Pancreas (tissue), 10 donors: ENCODE measurements around the gene HSD11B1L. TPM values are rescaled to one million over a fixed set of nuclear protein-coding genes. Genes with fewer than 3 reads are reported as not detected.
"Not testable (repeated sequence)": the region's sequence is repeated elsewhere in the genome, so short reads cannot be mapped to it uniquely, and the experiment has no call there.

Experiments
- ATAC-seq, 4 donors: fragments of 200-7000 bp; cut with Tn5 transposase; one replicate each; pipeline versions ENCODE4 v1.8.0 to v1.9.1; 2020; ENCODE audit warnings: mild to moderate bottlenecking in 4 of 4, moderate library complexity in 4 of 4
- DNase-seq, 6 donors: peaks; one replicate each; pipeline ENCODE4 v3.0.0-alpha.2; 2020
- FAIRE-seq: peaks from 2 replicates; lab custom pipeline; 2012; peaks lifted over from hg19 to GRCh38; lab: Jason Lieb, UNC
- H3K27ac ChIP-seq, 4 donors: fragments of 200-600 bp; sonication (generic); 1 replicate in 3 of 4; 2 replicates in 1 of 4; pipeline versions ENCODE4 v1.5.0 to v1.8.0; 2020
- H3K27me3 ChIP-seq, 4 donors: fragments of 200-600 bp; one replicate each; pipeline ENCODE4 v1.8.0; 2021
- H3K36me3 ChIP-seq, 3 donors: fragments of 200-600 bp; sonication (generic) in 1 of 3; one replicate each; pipeline versions ENCODE4 v1.5.0 to v1.8.0; 2020 to 2021
- H3K4me1 ChIP-seq, 3 donors: fragments of 200-600 bp; one replicate each; pipeline ENCODE4 v1.8.0; 2021
- H3K4me3 ChIP-seq, 4 donors: fragments of 200-600 bp; sonication (generic) in 2 of 4; one replicate each; pipeline versions ENCODE4 v1.5.0 to v1.8.0; 2020 to 2021
- H3K9me3 ChIP-seq, 4 donors: fragments of 200-600 bp; one replicate each; pipeline ENCODE4 v1.8.0; 2021
- WGBS, 2 donors: extraction: QIAGEN DNeasy Blood & Tissue Kit; methylation state at CpG; one replicate each; pipeline ENCODE4 v1.1.7; 2013; 5-methylcytosine and 5-hydroxymethylcytosine counted together
- intact Hi-C, 3 donors: fragments of 100-400 bp; cut with DNase I; formaldehyde crosslinking; loops; one replicate each; pipeline versions ENCODE4 v1.11.1 to v1.14.2; 2022
- polyA plus RNA-seq, 2 donors: library from polyadenylated mRNA; stranded (reverse); fragments of 200-250 nt; gene quantifications; one replicate each; pipeline ENCODE4 v1.2.3, GENCODE V29; 2013
- total RNA-seq, 6 donors: library from RNA; stranded (reverse); fragmentation: NEBNext Ultra II Directional in 4 of 6; extraction: Animal tissue kit (Norgen Biotek cat#: 25700) in 4 of 6; gene quantifications; one replicate each; pipeline versions ENCODE4 v1.2.1 to v1.2.4, GENCODE V29; 2021 to 2023
- TF ChIP-seq, protein P1 (sequence below), 4 donors: fragments of 200-600 bp; sonication (generic) in 3 of 4; IDR thresholded peaks; one replicate each; pipeline versions ENCODE4 v1.5.0 to v1.8.0; 2021; ENCODE audit warnings: antibody characterized with exemption in 4 of 4
- donor health status: healthy with polysubstance abuse.
- donor health status: DM: no; HTN: no; CAD: no; lungs with moderate emphysema.
- donor health status: DM: no; HTN: no; CAD: no.
- donor health status: control.
- donor health status: control.
- donor health status: Bipolar disorder and iron deficiency.
- donor health status: DM: yes; HTN: yes; CAD: no.
- donor health status: DM: no; HTN: no; CAD: no.
- donor health status: DM: no; HTN: no; CAD: no.
- donor health status: DM: yes; HTN: yes; CAD: no.

HSD11B1L gene
- total and polyA plus RNA-seq, 8 donors, result 2.1 to 16.9 (median 3.9) TPM

DNA sequence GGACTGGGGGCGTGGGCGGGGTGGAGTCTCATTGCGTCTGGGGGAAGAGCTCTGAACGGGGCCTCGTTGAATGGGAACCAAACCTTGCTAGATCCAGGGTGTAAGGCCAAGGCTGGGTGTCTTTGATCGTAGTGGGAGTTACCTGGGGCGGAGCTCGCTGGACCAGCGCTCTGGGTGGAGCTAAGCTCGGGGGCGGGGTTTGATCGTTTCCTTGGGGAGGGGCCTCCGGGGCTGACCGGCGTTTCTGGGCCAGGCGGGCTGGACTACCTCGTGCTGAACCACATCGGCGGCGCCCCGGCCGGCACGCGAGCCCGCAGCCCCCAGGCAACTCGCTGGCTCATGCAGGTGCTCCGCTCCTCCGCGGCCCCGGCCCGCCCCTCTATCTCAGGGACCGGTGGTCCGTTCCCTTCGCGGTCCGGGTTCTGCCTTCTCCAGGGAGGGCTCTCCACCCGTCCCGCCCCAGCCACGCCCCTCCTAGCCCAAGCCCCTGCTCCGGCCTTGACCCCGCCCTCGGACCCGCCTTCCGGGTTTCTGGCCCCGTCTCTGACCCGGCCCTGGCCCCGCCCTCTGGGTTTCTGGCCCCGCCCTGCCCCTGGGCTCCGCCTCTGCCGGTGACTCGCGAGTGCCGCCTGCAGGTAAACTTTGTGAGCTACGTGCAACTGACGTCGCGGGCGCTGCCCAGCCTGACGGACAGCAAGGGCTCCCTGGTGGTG lies 6.0 kb downstream of the HSD11B1L start:
- Histone ChIP-seq H3K4me3 (peak overlapping the region; percentile 23 to 74 (median 62)), H3K36me3 (peaks cover 0 to 2% (median under 1%) of the 10 kb centered on the region in 3 donors), H3K27ac (peak overlapping the region; percentile 68 to 82 (median 72)), H3K27me3 (no peaks in the 10 kb centered on the region), H3K9me3 (no peaks in the 10 kb centered on the region), H3K4me1 (peaks cover under 1 to 3% (median 2%) of the 10 kb centered on the region in 3 donors)
- TF ChIP-seq, protein P1, sequence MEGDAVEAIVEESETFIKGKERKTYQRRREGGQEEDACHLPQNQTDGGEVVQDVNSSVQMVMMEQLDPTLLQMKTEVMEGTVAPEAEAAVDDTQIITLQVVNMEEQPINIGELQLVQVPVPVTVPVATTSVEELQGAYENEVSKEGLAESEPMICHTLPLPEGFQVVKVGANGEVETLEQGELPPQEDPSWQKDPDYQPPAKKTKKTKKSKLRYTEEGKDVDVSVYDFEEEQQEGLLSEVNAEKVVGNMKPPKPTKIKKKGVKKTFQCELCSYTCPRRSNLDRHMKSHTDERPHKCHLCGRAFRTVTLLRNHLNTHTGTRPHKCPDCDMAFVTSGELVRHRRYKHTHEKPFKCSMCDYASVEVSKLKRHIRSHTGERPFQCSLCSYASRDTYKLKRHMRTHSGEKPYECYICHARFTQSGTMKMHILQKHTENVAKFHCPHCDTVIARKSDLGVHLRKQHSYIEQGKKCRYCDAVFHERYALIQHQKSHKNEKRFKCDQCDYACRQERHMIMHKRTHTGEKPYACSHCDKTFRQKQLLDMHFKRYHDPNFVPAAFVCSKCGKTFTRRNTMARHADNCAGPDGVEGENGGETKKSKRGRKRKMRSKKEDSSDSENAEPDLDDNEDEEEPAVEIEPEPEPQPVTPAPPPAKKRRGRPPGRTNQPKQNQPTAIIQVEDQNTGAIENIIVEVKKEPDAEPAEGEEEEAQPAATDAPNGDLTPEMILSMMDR (IDR thresholded peaks at IDR 0.05), result peak; percentile 59 to 89 (median 72)
- FAIRE-seq (no peak), DNase-seq (peak; percentile 93 to 100 (median 98)), ATAC-seq (peak; percentile 63 to 84 (median 78))
- intact Hi-C loops, result no loop called here
- 1 to 2% methylated on average over 52 to 59 of the region's 59 CpGs for WGBS, 2 donors

DNA sequence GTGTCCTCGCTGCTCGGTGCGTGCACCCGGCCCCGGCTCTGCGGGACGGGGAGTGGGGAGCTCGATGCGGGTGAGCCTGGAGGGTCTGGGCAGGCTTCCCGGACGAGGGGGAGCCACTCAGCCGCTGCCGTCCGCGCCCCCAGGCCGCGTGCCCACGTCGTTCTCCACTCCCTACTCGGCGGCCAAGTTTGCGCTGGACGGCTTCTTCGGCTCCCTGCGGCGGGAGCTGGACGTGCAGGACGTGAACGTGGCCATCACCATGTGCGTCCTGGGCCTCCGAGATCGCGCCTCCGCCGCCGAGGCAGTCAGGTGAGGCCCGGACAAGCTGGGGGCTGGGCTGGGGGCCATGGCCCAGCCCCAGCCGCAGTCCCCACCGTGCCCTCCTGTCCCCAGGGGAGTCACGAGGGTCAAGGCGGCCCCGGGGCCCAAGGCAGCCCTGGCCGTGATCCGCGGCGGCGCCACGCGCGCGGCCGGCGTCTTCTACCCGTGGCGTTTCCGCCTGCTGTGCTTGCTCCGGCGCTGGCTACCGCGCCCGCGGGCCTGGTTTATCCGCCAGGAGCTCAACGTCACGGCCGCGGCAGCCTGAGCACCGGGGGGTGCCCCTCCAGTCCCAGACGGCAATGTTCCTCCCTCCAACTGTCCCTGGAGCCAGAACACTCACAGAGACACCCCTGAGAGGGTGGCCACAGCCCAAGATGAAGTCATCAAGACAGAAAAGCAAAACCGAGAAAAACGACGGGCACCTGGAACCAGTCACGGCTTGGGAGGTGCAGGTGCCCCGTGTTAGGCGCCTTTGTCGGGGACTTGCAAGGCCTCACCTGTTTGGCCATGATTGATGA lies 6.8 kb downstream of the HSD11B1L start:
- Histone ChIP-seq H3K4me3 (peak overlapping the region in 3 of 4 donors; percentile 23 to 74 (median 53)), H3K27ac (peak overlapping the region; percentile 43 to 82 (median 72)), H3K4me1 (peaks cover 3 to 7% (median 6%) of the 10 kb centered on the region in 3 donors), H3K9me3 (no peaks in the 10 kb centered on the region), H3K36me3 (peaks cover 0 to 10% (median 9%) of the 10 kb centered on the region in 3 donors), H3K27me3 (no peaks in the 10 kb centered on the region)
- intact Hi-C loops, result no loop called here
- peak in 1 of 6 donors; percentile 70 for DNase-seq
- 53 to 54% methylated on average over 75 to 76 of the region's 76 CpGs for WGBS, 2 donors
- ATAC-seq, result no peak
- no peak for FAIRE-seq
- TF ChIP-seq, protein P1 (IDR thresholded peaks at IDR 0.05), result no peak

DNA sequence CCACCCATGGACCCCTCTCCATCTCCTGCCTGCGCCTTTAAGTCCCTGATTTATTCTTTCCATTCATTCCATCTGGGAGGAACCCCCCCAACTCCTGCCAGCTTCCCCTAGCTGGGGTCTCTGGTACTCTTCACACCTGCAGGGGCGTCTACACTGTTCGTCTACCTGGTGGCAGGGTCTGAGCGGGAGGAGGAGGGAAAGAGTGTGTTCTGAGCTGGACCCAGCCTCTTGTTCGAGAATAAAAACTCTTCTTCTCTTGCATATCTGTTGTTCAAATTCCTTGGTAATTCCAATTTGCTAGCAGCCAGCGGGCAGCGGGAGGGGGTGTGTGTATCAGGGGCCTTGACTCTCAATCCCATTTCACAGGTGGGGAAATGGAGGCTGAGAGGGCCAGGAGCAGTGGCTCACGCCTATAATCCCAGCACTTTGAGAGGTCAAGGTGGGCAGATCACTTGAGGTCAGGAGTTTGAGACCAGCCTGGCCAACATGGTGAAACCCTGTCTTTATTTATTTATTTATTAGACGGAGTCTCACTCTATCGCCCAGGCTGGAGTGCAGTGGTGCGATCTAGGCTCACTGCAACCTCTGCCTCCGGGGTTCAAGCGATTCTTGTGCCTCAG lies 7.5 kb downstream of the HSD11B1L start:
- peaks cover 0 to 16% (median 10%) of the 10 kb centered on the region in 3 donors for H3K36me3 ChIP-seq
- H3K27ac ChIP-seq, ATAC-seq, H3K4me3 ChIP-seq, H3K9me3 ChIP-seq, FAIRE-seq, intact Hi-C loops, H3K4me1 ChIP-seq, H3K27me3 ChIP-seq: not testable (repeated sequence)
- peak in 1 of 6 donors; percentile 31 for DNase-seq
- WGBS, 2 donors, result 89 to 92% methylated on average over 13 of the region's 13 CpGs

- Histone ChIP-seq H3K27ac (peak within 1 kb of the TSS; percentile 79 to 84 (median 84)), H3K36me3 (peaks cover 0 to 34% (median 24%) of the 10 kb centered on the region in 3 donors), H3K9me3 (no peaks in the 10 kb centered on the region), H3K4me3 (peak within 1 kb of the TSS; percentile 76 to 92 (median 84)), H3K27me3 (no peaks in the 10 kb centered on the region), H3K4me1 (peaks cover 3 to 7% (median 6%) of the 10 kb centered on the region in 3 donors)
- FAIRE-seq, result no peak
- WGBS, 2 donors, result 1% methylated on average over 70 to 73 of the region's 73 CpGs
- intact Hi-C loops, result no loop called here
- peak; percentile 72 to 83 (median 74) for ATAC-seq
- TF ChIP-seq, protein P1 (IDR thresholded peaks at IDR 0.05), result peak; percentile 96 to 99 (median 98)
- peak; percentile 95 to 100 (median 99) for DNase-seq
Observed at GRCh38 chr19:5690125-5690954, 9.5 kb downstream of the HSD11B1L start, which contains the start of gene RPL36. Gene RPL36 (plus strand): TSS chr19:5690295. CDS start chr19:5690508, 213 bp downstream.
